Uterus (tissue), 2 donors: ENCODE data around the gene LPO.

Experiments
- CTCF ChIP-seq, 4 experiments: fragments of 200-600 bp in 2 of 4; fragments of 450-650 bp in 2 of 4; sonication (generic) in 2 of 4; IDR thresholded peaks; one replicate each; pipeline ENCODE4 v1.5.1; 2016 to 2019; ENCODE audit warnings: antibody characterized with exemption in 4 of 4, mild to moderate bottlenecking in 2 of 4, moderate library complexity in 1 of 4
- POLR2A ChIP-seq, 2 donors: fragments of 450-650 bp; IDR thresholded peaks; one replicate each; pipeline ENCODE4 v1.6.1; 2016; ENCODE audit warnings: antibody characterized with exemption in 2 of 2, mild to moderate bottlenecking in 1 of 2, moderate library complexity in 1 of 2

GRCh38 chr17:58306131-58306951, 68.0 kb downstream of the LPO start:
- TF ChIP-seq CTCF (IDR thresholded peaks at IDR 0.05) (no peak), POLR2A (IDR thresholded peaks at IDR 0.05) (no peak)
